COR-L47 (cell line): ENCODE measurements around the gene OR2T10.
"Not testable (repeated sequence)": the region's sequence is repeated elsewhere in the genome, so short reads cannot be mapped to it uniquely, and the experiment has no call there.

Experiments
- DNase-seq: peaks from one replicate; lab custom pipeline; 2025; lab: John Stamatoyannopoulos, UW

OR2T10 gene, protein sequence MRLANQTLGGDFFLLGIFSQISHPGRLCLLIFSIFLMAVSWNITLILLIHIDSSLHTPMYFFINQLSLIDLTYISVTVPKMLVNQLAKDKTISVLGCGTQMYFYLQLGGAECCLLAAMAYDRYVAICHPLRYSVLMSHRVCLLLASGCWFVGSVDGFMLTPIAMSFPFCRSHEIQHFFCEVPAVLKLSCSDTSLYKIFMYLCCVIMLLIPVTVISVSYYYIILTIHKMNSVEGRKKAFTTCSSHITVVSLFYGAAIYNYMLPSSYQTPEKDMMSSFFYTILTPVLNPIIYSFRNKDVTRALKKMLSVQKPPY

DNA sequence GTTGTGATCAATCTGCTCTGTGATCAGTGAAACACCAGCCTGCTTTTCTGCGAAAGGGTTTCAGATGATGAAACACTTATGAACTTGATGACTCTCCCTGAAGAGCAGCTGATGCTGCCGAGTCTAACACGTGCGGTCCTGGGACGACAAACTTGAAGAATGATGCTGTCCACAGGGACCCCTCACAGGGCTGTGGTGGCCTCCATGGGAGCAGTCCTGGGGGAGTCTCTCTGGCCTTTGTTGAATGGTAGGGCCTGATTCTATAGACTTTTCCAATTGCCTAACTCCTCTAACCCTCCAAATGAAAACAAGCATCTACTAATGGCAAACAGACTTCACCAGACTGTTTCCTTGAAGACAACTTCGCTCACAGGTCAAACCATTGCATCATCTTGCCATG lies at the start of gene OR2T10:
Gene OR2T10, minus strand, starts transcription at position 112 of the 400 bp plus-strand sequence. CDS start 3,932 bp downstream, outside the sequence.
- no peak for DNase-seq

DNA sequence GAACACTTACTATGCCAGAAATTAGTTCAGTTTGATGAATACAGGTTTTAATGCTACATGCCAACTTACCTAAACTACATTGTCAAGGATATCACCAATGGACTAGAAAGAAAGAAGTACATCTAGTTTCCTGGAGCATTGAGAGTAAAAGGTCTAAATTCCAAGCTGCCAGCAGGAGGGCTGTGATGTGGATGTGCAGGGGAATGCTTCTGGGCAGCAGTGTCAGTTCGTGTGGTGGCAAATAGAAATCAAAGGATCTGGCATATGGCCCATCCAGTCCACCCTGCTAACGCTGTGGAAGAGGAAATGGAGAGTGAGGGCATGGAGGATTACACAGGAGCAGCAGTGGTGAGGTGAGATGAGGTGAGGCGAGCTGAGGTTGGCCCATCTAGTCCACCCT lies 47.7 kb upstream of the OR2T10 start, which contains the start of gene OR2T35:
Gene OR2T35, minus strand, starts transcription at position 101 of the 400 bp plus-strand sequence. CDS start 6,020 bp downstream, outside the sequence.
- not testable (repeated sequence) for DNase-seq

DNA sequence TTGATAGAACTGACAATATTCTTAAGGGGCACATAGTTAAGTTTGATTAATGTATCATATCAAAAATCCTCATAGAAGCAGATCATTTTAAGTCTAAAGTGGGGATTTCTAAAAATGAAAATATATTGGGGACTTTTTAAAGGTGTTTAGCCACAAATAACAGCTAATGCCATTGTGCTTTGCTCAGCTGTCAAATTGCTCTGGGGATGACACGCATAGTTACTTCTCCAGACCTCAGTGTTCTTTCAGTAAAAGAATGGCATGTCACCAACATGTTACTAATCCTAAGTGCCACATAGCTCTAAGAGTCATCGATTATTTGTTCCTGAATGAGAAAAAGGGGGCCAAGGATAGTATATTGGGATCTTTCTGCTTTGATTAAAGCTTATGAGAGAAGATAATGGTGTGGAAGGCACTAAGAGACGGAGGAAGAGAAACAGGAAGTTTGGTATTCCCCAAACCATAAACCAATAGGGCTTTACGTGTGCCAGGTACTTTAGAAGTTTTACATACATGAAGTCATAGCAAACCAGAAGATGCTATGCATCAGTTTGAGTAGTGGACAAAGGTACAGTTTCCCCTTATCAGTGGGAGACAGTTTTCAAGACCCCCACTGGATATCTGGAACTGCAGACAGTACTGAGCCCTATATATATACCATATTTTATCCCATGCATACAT lies 45.6 kb upstream of the OR2T10 start:
- not testable (repeated sequence) for DNase-seq

DNA sequence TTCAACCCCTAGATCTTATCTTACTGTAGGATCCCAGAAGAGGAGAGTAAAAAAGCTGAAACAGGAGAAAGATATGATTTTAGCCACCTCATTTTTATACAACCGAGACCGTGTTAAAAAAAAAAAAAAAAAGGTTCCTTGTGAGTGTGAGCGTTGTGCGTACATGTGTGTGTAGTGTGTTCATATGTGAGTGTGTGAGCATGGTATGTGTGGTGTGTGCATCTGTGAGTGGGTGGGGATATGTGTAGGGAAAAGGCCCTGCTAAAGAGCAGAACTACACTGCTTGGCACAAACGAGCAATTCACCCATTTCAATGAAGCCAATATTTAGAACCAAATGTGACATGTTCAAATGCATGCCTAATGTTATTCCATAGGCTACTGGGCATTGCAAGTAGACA lies 44.1 kb upstream of the OR2T10 start:
- DNase-seq, result not testable (repeated sequence)

DNA sequence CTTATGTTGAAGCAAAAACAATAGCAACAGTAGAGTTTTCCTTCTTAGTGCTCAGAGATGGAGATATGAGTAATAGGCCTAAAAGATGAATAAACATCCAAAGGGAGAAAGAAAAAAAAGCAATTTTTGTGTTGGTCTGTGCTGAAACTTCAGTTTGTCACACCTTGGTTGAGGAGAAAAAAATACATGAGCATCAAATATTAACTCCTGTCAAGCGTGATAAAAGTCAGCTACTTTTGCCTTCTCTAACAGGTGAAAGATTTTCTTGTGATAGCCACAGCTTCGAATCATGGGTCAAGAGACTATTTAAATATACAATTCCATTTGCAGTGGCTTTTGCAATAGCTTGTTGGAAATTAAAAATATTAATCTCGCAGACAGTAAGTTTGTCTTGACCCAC lies 43.4 kb upstream of the OR2T10 start:
- DNase-seq, result not testable (repeated sequence)

DNA sequence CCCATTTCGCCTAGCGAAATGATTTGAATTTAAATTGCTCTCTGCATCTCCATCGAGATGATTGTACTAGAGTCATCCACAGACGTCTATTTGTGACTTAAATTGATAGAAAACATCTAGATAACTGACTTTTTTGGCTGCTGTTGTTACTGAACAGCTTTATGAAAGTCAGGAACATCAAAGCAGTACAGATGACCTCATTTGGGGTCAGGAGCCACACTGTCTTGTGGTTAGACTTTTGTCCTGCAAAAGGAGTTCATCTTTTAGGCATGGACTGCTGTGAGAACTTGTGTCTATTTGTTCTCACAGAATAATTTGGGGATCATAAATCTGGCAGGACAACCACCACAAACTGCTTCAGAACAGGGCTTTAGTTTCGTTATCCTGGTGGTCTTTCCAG lies 42.2 kb upstream of the OR2T10 start:
- not testable (repeated sequence) for DNase-seq

DNA sequence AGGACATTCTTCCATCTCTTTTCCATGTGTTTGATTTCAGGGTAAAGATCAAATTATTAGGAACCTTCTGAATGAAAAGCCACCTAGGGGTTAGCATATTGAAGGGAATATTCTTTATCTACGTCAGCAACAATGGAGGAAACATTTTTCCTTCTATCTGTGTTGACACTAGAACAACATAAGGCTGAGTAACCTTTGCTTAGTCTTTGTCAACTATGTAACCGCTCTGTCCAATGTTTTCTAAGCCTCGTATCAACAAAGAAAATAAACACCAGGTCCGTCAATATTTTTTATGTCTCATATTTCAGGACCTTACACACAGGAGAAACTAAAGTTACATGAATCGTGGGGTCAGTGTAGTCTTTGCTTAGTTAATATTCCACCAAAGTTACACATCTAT lies 39.1 kb upstream of the OR2T10 start:
- not testable (repeated sequence) for DNase-seq

DNA sequence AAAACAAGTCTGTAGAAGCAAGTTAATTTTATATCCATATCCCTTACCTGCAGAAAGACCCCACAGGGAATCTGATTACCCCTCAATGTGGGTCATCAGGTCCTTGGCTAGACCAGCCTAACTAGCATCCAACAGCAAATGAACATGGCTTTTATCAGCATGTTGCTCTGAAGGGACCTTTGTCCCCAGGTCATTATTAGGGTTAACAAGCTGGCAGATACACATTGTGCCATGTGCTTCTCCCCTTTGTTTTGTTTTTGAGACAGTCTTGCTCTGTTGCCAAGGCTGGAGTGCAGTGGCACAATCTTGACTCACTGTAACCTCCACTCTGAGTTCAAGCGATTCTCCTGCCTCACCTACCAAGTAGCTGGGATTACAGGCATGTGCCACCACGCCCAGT lies 37.5 kb upstream of the OR2T10 start, which contains the start of gene OR2T11:
Gene OR2T11, minus strand, starts transcription at position 101 of the 400 bp plus-strand sequence. CDS start 7,963 bp downstream, outside the sequence.
- not testable (repeated sequence) for DNase-seq

DNA sequence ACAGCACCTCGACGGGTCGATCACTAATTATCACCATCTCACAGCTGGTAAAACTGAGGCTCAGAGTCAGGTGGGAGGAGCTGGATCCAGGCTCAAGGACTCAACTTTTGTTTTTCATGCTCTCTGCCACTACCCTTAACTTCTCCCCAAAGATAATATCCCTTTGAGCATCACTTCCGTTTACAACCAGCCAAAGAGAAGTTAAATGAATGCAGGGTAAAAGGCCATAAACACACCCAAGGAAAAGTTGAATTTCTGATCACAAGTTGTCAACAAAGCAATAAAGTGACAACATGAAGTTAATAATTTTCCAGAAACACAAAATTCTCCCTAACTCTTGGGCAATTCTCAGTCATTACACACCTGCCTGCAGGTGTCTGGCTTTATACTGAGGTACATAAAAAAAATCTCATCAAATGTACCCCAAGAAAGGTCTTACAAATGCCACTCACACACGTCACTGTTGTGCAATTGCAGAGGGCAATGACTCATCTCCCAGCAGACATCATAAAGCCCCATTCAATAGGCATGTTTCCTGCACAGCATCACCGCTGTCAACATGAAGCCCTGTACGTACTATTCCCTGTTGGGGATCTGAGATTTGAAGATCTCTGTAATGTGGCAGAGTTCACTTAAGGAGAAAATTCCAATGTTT lies 34.0 kb upstream of the OR2T10 start:
- no peak for DNase-seq

DNA sequence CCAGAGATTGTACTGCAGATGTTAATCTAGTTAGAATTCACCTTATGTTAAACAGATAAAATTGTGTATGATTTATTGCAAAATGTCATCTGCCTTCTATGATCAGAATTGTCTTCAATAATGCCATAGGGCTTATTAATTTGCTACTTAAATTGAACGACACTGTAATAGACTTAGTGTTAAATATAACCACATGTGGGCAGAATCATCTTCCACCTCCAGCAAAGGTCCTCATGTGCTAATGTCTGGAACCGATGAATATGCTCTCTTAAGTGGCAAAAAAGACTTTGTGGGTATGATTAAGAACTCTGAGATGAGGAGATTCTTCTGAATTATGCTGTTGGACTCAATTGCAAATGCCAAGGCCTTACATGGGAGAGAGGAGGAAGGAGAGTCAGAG lies 33.1 kb upstream of the OR2T10 start:
- DNase-seq, result no peak

DNA sequence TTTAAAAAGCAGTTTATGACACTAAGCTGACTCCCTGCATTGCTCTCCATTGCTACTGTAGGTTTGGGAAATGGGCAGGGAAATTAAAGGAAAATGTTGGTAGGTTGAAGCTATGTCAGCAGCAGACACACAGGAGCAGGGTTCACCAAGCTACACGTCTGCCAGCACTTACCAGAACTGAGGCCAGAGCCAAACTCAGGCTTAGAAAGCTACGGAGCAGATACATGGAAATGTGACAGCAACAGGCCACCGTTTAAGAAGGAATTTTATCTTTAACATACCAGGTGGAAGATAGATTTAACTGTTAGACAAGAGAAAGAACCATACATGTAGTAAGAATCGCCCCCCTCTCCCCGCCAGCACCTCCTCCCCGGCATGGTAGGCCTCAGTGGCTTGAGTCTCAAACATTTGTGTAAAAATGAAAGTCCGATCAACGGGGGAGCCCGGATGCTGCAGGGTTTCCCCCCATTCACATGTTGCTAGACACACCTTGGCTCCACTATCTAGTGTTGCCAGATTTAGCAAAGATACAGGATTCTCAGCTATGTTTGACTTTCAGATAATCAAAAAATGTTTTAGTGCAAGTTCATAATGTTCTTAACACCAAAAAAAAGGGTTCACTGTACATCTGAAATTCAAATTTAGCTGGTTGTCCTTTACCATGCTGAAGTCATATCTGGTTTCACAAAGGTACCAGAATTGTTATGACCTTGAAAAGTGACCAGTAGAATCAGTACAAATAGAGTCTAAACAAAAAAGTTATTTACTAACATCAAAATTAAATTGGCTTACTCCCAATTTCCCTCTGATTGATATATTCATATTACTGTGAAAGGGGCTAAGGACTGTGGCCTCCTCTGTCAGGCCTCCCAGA lies 30.7 kb upstream of the OR2T10 start:
- no peak for DNase-seq

DNA sequence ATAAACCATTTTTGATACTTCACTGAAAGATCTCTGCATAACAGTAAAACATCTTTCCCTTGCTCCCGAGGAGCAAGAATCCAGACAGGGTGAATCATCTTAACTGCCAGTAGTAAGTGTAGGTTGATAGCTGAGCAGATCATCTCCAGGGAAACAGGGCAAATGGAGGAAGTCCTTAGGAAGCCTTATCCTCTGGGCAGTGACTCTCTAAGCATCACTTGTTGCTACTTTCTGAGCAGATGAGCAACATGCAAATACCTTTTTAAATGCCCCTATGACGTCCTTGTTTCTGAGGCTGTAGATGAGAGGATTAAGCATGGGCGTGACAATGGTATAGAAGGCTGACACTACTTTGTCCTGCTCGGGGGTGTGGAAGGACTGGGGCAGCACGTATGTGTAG lies 28.5 kb upstream of the OR2T10 start:
- no peak for DNase-seq

DNA sequence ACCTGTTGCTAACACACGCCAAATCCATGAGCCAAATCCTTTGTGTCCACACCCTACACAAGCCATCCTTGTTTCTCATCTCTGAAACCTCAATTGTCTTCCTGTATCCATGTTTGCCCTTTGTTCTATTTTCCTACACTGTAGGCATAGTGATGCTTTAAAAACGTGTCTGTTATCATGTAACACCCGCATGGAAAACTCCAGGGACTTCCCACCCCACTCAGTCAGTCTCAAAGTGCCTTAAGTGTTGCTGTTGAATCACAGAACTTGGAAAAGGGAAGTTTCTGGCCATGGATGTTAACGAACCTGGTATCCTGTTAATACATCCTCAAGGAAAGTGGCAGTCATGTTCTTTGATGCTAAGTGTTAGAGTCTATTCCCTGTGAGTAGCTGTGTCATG lies 27.7 kb upstream of the OR2T10 start:
- no peak for DNase-seq

DNA sequence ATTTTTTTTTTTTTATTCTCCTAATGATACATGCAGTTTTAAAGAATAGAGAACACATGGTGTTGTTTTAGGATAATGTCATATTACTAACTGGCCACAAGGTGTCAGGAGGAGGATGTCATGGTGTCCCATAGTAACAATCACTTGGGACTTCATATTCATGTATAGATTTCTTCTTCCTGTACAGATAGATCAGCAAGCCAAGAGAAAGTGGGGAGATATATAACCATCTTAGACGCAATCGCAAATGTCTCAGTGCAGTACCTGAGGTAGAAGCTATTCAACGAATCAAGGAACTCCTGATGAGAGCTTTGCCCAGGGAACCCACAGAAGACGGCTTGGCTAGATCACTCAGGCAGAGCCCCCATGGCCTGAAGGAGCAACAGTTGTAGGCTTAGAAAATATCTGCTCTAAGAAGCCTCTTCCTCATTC lies 25.1 kb upstream of the OR2T10 start:
- DNase-seq, result no peak

DNA sequence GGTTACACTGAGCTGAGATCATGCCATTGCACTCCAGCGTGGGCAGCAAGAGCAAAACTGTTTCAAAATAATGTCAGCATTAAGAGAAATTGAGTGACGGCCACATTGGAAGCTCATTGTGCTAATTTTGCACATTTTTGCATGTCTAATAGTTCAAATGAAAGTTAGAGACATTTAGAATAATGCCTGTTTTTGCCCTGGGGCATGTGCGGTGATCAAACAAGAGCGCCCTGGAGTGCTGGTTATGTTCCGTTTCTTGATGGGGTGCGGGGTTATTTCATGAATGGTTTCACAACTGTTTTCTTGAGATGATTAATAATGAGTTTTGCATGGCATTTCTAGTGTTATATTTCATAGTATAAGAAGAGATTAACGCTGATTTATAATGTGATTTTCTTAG lies 24.3 kb upstream of the OR2T10 start:
- no peak for DNase-seq

DNA sequence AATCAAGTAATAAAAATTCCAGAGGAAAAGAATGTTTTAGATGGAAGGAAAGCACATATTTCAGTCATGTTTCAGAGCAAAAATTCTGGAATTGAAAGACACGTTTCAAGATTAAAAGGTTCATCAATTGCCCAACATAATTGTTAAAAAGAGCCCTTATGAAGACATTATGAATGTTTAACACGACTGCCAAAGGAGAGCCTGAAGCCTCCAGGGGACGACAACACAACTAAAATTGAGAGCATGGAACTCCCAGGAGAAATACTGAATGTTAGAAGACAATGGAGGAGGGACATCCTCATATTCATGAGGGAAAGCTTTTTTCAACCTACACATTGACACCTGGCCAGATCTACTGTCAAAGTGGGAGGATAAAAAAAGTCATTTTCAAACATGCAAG lies 21.4 kb upstream of the OR2T10 start:
- no peak for DNase-seq

DNA sequence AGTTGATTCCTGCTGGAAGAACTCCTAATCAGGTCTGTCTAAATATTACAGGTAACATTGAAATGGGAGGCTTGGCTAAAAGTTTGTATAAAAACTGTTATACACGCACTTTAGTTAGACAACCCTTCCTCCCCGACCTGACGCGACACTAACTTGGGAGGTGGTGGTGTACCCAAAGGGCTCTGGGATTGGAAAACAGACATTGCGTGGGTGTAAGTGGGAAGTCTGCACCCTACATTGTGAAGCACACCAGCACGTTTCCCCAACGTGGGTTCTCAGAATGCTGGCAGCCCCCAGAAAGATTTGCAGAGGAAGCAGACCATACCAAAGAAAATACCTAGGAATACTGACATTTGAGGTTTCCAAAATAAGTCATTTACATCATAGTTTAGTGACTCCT lies 20.6 kb upstream of the OR2T10 start:
- no peak for DNase-seq

DNA sequence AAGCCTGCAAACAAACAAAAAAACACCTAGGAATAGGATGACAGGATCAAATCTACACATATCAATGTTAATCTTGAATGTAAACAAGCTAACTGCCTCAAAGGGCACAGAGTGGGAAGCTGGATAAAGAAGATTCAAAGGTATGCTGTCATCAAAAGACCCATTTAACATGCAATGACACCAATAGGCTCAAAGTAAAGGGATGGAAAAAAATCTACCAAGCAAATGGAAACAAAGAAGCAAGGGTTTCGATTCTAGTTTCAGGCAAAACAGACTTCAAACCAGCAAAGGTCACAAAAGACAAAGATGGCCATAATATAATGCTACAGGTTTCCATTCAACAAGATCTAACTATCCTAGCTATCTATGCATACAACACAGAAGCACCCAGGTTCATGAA lies 16.2 kb upstream of the OR2T10 start:
- DNase-seq, result no peak

DNA sequence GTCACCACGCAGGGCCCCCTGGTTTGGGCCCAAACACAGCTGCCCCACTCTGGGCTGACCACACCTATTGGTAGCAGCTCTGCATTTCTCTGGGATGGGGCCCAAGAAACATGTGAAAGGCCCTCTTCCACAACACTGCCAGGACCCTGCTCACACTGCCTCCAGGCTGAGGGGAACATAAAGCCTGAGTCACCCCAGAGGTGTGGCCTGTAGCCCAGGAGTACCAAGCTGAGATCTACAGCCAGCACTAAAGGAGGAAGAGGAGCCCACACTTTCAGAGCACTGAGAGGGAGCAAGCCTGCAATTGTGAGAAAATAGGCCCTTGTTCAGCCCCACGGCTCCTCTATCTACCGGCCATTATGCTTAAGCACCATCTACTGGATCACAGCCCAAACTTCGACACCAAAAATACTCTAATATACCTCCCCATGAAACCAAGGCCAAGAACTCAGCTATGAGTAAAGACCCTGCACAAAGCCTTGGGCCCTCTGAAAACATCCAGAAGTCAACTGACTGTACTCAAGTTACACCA lies 14.4 kb upstream of the OR2T10 start:
- no peak for DNase-seq

DNA sequence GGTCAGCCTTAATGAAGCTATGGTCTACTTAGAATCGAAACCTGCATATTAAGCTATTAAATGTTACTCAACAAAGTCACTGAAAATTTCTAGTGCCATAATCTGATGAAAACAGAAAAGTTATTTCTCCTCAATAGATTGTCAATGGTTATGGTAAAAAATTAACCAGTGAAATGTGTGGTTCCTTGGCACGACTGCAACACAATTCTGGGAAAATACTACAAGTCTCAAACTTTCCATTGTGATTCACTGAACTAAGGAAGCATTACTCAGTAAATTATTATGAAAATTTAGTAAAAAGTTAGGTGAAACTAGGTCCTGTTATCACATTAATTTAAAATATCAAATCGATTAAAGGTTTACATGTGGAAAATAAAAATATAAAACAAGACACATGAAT lies 12.8 kb upstream of the OR2T10 start:
- DNase-seq, result no peak

DNA sequence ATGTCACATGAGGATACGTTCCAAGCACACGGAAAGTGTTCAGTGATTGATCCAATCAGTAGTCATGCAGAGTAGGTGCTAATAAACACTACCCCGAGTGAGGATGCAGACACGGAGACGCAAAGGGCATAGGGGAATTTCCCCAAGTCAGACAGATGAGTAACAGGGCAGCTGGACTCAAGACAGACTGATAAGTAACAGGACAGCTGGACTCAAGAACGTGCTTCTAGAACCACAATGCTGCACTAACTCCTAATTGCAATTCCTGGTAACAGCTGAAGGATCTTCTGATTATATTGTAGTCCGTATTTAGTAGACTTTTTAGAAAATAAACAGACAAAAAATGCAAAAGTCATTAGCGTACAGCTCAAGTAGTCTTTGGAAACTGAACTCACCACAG lies 1.9 kb upstream of the OR2T10 start:
- DNase-seq, result no peak

DNA sequence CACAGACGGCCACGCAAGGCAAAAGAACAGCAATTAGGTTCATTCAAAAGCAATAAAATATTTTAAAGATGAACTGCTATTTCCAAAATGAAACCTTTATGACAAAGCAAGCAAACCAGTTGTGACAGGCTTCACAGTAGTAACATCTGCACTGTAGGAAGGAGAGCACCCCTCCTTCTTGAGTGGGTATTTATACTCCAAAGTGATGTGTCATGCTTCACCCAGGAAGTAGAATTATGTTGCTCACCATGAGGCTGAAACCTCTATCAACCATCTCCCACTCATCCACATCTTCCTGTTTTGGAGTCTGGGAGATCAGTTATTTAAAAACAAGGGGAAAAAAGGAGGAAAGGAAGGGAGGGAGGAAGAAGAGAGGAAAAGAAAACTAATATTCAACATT lies 885 bp downstream of the OR2T10 start:
- DNase-seq, result no peak
